ENCODE data around the gene MLXIP. TPM values are rescaled to one million over a fixed set of nuclear protein-coding genes. Genes with fewer than 3 reads are reported as not detected.

The MLXIP gene
- total and polyA plus RNA-seq, 2 of the 13 experiments (the other 11 are each of a cell fraction or from before 2014, with no cell fraction given) = 5.3 to 6.7 TPM

- peak; percentile 23; the same call in 1 of the 2 replicates for TF ChIP-seq RARA (CRISPR knock-in tag; IDR thresholded peaks at IDR 0.05)
- TF ChIP-seq KLF9 (CRISPR knock-in tag; IDR thresholded peaks at IDR 0.05; ENCODE audit: low read depth) = no peak
- TF ChIP-seq PCBP2 (optimal IDR thresholded peaks at IDR 0.05; ENCODE audit: low read depth, low read length, poor library complexity, severe bottlenecking) = no peak
- no peak for TF ChIP-seq ZNF207 (IDR thresholded peaks at IDR 0.05; ENCODE audit: borderline replicate concordance)
- no peak for TF ChIP-seq ZNF496 (CRISPR knock-in tag; IDR thresholded peaks at IDR 0.05; ENCODE audit: insufficient replicate concordance)
- TF ChIP-seq, protein P1, sequence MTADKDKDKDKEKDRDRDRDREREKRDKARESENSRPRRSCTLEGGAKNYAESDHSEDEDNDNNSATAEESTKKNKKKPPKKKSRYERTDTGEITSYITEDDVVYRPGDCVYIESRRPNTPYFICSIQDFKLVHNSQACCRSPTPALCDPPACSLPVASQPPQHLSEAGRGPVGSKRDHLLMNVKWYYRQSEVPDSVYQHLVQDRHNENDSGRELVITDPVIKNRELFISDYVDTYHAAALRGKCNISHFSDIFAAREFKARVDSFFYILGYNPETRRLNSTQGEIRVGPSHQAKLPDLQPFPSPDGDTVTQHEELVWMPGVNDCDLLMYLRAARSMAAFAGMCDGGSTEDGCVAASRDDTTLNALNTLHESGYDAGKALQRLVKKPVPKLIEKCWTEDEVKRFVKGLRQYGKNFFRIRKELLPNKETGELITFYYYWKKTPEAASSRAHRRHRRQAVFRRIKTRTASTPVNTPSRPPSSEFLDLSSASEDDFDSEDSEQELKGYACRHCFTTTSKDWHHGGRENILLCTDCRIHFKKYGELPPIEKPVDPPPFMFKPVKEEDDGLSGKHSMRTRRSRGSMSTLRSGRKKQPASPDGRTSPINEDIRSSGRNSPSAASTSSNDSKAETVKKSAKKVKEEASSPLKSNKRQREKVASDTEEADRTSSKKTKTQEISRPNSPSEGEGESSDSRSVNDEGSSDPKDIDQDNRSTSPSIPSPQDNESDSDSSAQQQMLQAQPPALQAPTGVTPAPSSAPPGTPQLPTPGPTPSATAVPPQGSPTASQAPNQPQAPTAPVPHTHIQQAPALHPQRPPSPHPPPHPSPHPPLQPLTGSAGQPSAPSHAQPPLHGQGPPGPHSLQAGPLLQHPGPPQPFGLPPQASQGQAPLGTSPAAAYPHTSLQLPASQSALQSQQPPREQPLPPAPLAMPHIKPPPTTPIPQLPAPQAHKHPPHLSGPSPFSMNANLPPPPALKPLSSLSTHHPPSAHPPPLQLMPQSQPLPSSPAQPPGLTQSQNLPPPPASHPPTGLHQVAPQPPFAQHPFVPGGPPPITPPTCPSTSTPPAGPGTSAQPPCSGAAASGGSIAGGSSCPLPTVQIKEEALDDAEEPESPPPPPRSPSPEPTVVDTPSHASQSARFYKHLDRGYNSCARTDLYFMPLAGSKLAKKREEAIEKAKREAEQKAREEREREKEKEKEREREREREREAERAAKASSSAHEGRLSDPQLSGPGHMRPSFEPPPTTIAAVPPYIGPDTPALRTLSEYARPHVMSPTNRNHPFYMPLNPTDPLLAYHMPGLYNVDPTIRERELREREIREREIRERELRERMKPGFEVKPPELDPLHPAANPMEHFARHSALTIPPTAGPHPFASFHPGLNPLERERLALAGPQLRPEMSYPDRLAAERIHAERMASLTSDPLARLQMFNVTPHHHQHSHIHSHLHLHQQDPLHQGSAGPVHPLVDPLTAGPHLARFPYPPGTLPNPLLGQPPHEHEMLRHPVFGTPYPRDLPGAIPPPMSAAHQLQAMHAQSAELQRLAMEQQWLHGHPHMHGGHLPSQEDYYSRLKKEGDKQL (CRISPR knock-in tag; IDR thresholded peaks at IDR 0.05; ENCODE audit: low read depth) = no peak
- TF ChIP-seq TRIM24 (CRISPR knock-in tag; IDR thresholded peaks at IDR 0.05) = no peak
- no peak for TF ChIP-seq ERF (CRISPR knock-in tag; IDR thresholded peaks at IDR 0.05)
- TF ChIP-seq, protein P2, sequence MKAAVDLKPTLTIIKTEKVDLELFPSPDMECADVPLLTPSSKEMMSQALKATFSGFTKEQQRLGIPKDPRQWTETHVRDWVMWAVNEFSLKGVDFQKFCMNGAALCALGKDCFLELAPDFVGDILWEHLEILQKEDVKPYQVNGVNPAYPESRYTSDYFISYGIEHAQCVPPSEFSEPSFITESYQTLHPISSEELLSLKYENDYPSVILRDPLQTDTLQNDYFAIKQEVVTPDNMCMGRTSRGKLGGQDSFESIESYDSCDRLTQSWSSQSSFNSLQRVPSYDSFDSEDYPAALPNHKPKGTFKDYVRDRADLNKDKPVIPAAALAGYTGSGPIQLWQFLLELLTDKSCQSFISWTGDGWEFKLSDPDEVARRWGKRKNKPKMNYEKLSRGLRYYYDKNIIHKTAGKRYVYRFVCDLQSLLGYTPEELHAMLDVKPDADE (CRISPR knock-in tag; IDR thresholded peaks at IDR 0.05) = no peak
- no peak for TF ChIP-seq YY1 (IDR thresholded peaks at IDR 0.05; ENCODE audit: insufficient read depth, insufficient replicate concordance, low read depth, low read length)
- no peak for TF ChIP-seq ZNF24 (IDR thresholded peaks at IDR 0.05)
- no peak for TF ChIP-seq MBD4 (IDR thresholded peaks at IDR 0.05; ENCODE audit: borderline replicate concordance, low read length)
- TF ChIP-seq CREB3 (CRISPR knock-in tag; IDR thresholded peaks at IDR 0.05) = no peak
- no peak for TF ChIP-seq ZC3H4 (CRISPR knock-in tag; IDR thresholded peaks at IDR 0.05; ENCODE audit: borderline replicate concordance)
- peak; percentile 16; the same call in 1 of the 2 replicates for TF ChIP-seq SALL1 (CRISPR knock-in tag; IDR thresholded peaks at IDR 0.05)
- TF ChIP-seq ZC3H13 (CRISPR knock-in tag; IDR thresholded peaks at IDR 0.05) = no peak
- TF ChIP-seq, protein P3, sequence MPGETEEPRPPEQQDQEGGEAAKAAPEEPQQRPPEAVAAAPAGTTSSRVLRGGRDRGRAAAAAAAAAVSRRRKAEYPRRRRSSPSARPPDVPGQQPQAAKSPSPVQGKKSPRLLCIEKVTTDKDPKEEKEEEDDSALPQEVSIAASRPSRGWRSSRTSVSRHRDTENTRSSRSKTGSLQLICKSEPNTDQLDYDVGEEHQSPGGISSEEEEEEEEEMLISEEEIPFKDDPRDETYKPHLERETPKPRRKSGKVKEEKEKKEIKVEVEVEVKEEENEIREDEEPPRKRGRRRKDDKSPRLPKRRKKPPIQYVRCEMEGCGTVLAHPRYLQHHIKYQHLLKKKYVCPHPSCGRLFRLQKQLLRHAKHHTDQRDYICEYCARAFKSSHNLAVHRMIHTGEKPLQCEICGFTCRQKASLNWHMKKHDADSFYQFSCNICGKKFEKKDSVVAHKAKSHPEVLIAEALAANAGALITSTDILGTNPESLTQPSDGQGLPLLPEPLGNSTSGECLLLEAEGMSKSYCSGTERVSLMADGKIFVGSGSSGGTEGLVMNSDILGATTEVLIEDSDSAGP (CRISPR knock-in tag; IDR thresholded peaks at IDR 0.05; ENCODE audit: borderline replicate concordance) = no peak
- 0 out of 2 replicates have a peak, but pooled peaks have one; percentile 28 for TF ChIP-seq NR2C2 (CRISPR knock-in tag; IDR thresholded peaks at IDR 0.05; ENCODE audit: borderline replicate concordance)
- no peak for TF ChIP-seq ELF1 (CRISPR knock-in tag; IDR thresholded peaks at IDR 0.05)
- 0 out of 2 replicates have a peak, but pooled peaks have one; percentile 31 for TF ChIP-seq SP4 (CRISPR knock-in tag; IDR thresholded peaks at IDR 0.05)
These were observed 48.7 kb upstream of the MLXIP start (continued) for GRCh38 chr12:122029620-122030423.
